Small intestine (tissue), 7 donors: ENCODE data around the gene MLLT3. TPM values are rescaled to one million over a fixed set of nuclear protein-coding genes. Genes with fewer than 3 reads are reported as not detected.

Source experiments
- DNase-seq, 2 donors: peaks; one replicate each; pipeline versions ENCODE4 v3.0.0 to v3.0.0-alpha.2; 2013
- FAIRE-seq: peaks from 2 replicates; lab custom pipeline; 2012; peaks lifted over from hg19 to GRCh38; lab: Jason Lieb, UNC
- H3K27ac ChIP-seq, 3 donors: one replicate each; pipeline ENCODE4 v1.5.1; 2013; ENCODE audit warnings: low read length in 2 of 3, mild to moderate bottlenecking in 2 of 3, control low read depth in 1 of 3, inconsistent platforms in 1 of 3, low read depth in 1 of 3, moderate library complexity in 1 of 3
- H3K27me3 ChIP-seq, 3 donors: one replicate each; pipeline ENCODE4 v1.6.1; 2013; ENCODE audit warnings: low read length in 3 of 3, inconsistent platforms in 1 of 3; ENCODE audit not compliant: control insufficient read depth in 3 of 3, insufficient read depth in 3 of 3
- H3K36me3 ChIP-seq, 3 donors: one replicate each; pipeline ENCODE4 v1.6.1; 2013; ENCODE audit warnings: low read length in 3 of 3, inconsistent platforms in 1 of 3, low read depth in 1 of 3, mild to moderate bottlenecking in 1 of 3, moderate library complexity in 1 of 3; ENCODE audit not compliant: control insufficient read depth in 3 of 3, insufficient read depth in 2 of 3
- H3K4me1 ChIP-seq, 3 donors: one replicate each; pipeline ENCODE4 v1.6.1; 2013; ENCODE audit warnings: low read length in 2 of 3, inconsistent platforms in 1 of 3, low read depth in 1 of 3, mild to moderate bottlenecking in 1 of 3, moderate library complexity in 1 of 3; ENCODE audit not compliant: control insufficient read depth in 3 of 3, insufficient read depth in 2 of 3
- H3K4me3 ChIP-seq, 3 donors: one replicate each; pipeline ENCODE4 v1.5.1; 2013; ENCODE audit warnings: low read length in 3 of 3, control low read depth in 1 of 3, inconsistent platforms in 1 of 3, low read depth in 1 of 3, mild to moderate bottlenecking in 1 of 3, moderate library complexity in 1 of 3
- H3K9me3 ChIP-seq, 2 donors: one replicate each; pipeline ENCODE4 v1.6.1; 2013; ENCODE audit warnings: low read depth in 1 of 2, low read length in 1 of 2; ENCODE audit not compliant: control insufficient read depth in 2 of 2, insufficient read depth in 1 of 2
- WGBS, 3 donors: extraction: QIAGEN DNeasy Blood & Tissue Kit; methylation state at CpG; one replicate each; pipeline ENCODE4 v1.1.7; 2013; 5-methylcytosine and 5-hydroxymethylcytosine counted together
- polyA plus RNA-seq, 4 donors: library from polyadenylated mRNA; stranded (reverse) in 3 of 4; unstranded in 1 of 4; fragments of 200-250 nt in 3 of 4; fragments of 120-200 nt in 1 of 4; gene quantifications; one replicate each; pipeline versions ENCODE4 v1.2.1 to v1.2.3, GENCODE V29; 2013
- donor health status: healthy with polysubstance abuse.
- donor health status: control.
- donor health status: control.
- donor health status: Bipolar disorder and iron deficiency.
- donor health status: healthy.

MLLT3 gene
- polyA plus RNA-seq, 4 donors = 8.9 to 34.5 (median 14.0) TPM

DNA sequence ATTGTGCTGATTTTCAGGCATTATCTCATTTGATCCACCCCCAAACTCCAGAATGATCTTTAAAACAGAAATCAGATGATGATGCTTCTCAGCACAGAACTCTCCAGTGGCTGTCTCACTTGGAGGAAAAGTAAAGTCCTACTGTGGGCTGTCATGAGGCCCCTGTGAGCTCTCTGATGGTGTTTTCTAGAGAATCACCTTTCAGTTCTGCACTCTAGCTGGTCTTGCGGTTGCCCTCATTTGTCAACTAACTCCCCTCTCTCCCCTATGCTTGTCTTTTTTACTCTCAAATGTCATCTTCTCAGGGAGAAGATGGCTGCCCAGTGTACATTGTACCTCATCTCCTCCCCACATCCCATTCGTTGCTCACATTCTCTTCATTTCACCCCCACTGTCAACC is 295.8 kb downstream of the MLLT3 start:
- DNase-seq = no peak
- Histone ChIP-seq H3K27ac (no peak overlapping the region), H3K4me1 (peaks cover 0 to under 1% (median 0%) of the 10 kb centered on the region in 3 donors), H3K36me3 (no peaks in the 10 kb centered on the region), H3K4me3 (no peak overlapping the region), H3K27me3 (no peaks in the 10 kb centered on the region), H3K9me3 (no peaks in the 10 kb centered on the region)
- 73 to 78% (median 75%) methylated on average over 2 of the region's 2 CpGs for WGBS, 3 donors
- FAIRE-seq = no peak

DNA sequence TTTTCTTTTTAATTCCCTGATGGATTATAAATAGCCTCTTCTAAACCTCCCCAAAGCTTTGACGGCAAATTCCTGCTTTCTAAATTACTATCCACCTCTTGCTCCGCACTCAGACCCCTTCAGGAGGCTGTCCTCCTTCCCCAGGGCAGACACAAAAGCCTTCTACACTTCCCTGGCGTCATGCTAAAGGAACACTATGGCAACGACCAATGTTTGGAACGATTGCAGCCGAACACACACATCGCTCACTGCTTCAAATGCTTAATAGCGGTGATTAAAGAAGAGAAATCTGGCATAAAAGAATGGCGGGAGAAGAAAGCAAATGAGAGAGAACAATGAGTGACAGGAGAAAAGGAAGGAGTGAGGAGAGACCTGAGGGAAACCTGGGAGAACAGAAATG is 297.3 kb downstream of the MLLT3 start:
- WGBS, 3 donors = 89 to 93% (median 92%) methylated on average over 9 of the region's 9 CpGs
- no peaks in the 10 kb centered on the region for H3K36me3 ChIP-seq
- no peak for FAIRE-seq
- H3K27ac ChIP-seq = no peak overlapping the region
- no peak overlapping the region for H3K4me3 ChIP-seq
- H3K4me1 ChIP-seq = peaks cover 0 to 4% (median 0%) of the 10 kb centered on the region in 3 donors
- no peak for DNase-seq
- no peaks in the 10 kb centered on the region for H3K9me3 ChIP-seq
- no peaks in the 10 kb centered on the region for H3K27me3 ChIP-seq

DNA sequence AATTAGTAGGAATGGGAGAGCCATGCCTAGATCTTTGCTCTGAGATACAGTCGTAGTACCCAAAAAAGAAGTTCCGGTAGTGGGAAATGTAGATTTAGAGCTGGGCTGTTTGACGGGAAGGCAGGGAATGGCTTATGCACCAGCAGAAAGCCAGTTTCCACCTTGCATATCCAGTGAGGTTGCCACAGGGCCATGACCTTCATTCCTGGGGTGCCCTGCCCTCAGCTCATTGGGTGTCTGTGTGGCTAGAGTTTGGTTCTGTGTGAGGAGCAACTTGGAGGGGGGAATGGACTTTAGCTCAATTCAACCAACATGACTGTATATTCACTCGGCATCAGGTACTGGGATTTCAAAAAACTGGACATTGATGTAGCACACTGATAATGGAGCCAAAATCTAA is 300.1 kb downstream of the MLLT3 start:
- FAIRE-seq (no peak), DNase-seq (no peak)
- Histone ChIP-seq H3K4me1 (peaks cover 0 to 4% (median 0%) of the 10 kb centered on the region in 3 donors), H3K27ac (no peak overlapping the region), H3K27me3 (no peaks in the 10 kb centered on the region), H3K36me3 (no peaks in the 10 kb centered on the region), H3K9me3 (no peaks in the 10 kb centered on the region), H3K4me3 (no peak overlapping the region)
- 94 to 96% (median 95%) methylated on average over 4 of the region's 4 CpGs for WGBS, 3 donors

DNA sequence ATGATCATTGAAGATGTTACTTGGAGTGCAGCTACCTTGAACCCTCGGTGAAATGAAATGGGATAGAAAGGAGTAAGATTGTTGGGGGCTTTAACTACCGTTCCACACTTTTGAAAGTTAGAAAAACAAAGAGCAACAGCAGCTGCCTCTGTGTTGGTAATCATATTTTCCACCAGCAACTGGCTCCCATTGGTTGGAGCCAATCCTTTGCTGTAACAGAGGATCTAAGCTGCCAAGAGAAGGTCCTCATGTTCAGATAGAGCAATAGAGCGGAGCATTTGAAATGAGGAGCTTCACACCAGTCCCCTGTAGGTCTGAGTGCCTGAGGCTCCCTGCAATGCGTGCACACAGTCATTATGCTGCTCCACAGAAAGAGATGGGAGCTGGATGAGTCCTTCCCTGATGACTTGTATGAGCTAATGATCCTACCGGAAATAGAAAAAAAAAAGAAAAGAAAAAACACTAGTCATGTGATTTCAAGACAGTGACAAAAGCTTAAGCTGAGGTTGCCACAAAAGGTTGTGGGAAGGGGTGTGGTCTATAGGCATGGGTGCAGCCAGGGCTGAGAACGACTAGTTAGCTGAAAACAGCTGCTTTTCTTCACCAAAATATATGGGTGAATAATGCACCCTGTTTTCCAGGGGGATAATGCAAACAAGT is 300.7 kb downstream of the MLLT3 start:
- DNase-seq (peak in 1 of 2 donors; percentile 48), FAIRE-seq (no peak)
- H3K9me3 ChIP-seq = no peaks in the 10 kb centered on the region
- H3K27ac ChIP-seq = no peak overlapping the region
- no peak overlapping the region for H3K4me3 ChIP-seq
- 67 to 73% (median 71%) methylated on average over 6 of the region's 6 CpGs for WGBS, 3 donors
- H3K27me3 ChIP-seq = no peaks in the 10 kb centered on the region
- peaks cover 0 to 4% (median 0%) of the 10 kb centered on the region in 3 donors for H3K4me1 ChIP-seq
- H3K36me3 ChIP-seq = no peaks in the 10 kb centered on the region

DNA sequence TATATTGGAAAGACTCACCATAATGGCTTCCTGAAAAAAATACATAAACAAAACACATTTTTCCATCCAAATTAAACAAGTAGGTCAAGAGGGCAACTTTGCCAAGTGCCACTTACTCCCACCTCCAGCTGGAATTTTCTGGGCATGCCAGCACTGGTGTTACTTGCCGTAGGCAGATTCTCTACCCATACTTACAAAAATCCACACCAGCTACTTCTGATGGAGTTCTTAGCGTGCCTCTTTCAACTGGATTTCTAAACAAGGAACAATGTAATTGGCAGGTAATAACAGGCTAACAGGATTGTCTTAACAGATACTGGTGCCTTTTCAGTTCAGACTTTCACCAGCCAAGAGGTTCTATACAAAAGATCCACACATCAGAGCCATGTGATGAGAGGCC is 301.4 kb downstream of the MLLT3 start:
- DNase-seq = no peak
- 69 to 89% (median 88%) methylated on average over 2 of the region's 2 CpGs for WGBS, 3 donors

DNA sequence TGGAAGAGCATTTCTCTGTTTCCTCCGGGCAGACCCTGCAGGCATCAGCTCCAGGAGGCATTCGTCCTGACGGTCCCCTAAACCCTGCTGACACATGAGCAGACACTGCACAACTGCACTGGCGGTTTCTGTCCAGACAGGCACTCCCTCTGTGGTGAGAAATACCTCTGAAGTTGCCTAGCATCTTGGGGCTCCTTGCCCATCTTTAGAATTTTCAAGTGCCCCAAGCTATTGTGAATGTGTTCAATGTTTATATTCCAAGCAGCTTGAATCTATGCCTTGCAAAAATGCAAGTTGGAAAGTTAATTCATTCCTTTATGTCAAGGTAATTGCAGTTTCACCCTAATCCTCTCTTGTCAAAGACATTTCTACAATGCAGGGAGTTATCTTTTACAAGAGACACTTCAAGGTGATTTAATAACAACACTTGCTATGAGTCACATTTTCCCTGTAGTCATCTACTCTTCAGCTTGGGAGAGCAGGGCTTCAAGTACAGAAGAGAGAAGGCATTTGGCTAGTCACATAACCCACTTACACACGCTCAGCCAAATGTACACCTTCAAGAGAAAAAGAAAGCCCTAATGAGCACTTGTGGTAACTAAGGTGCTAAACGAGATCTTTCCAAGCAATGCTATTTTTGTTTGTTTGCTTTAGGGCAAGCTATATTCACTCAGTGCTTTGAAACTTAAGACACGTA is 302.5 kb downstream of the MLLT3 start:
- 53 to 64% (median 55%) methylated on average over 7 of the region's 7 CpGs for WGBS, 3 donors
- no peak overlapping the region for H3K27ac ChIP-seq
- H3K9me3 ChIP-seq = no peaks in the 10 kb centered on the region
- no peaks in the 10 kb centered on the region for H3K36me3 ChIP-seq
- DNase-seq (peak; percentile 9 to 12), FAIRE-seq (no peak)
- H3K4me3 ChIP-seq = no peak overlapping the region
- peaks cover 0 to 4% (median 0%) of the 10 kb centered on the region in 3 donors for H3K4me1 ChIP-seq
- H3K27me3 ChIP-seq = no peaks in the 10 kb centered on the region

More for the DNA sequence above, 301.4 kb downstream of the MLLT3 start:
- no peak overlapping the region for H3K27ac ChIP-seq
- H3K4me1 ChIP-seq = peaks cover 0 to 4% (median 0%) of the 10 kb centered on the region in 3 donors
- FAIRE-seq = no peak
- H3K9me3 ChIP-seq = no peaks in the 10 kb centered on the region
- H3K4me3 ChIP-seq = no peak overlapping the region
- H3K36me3 ChIP-seq = no peaks in the 10 kb centered on the region
- H3K27me3 ChIP-seq = no peaks in the 10 kb centered on the region

DNA sequence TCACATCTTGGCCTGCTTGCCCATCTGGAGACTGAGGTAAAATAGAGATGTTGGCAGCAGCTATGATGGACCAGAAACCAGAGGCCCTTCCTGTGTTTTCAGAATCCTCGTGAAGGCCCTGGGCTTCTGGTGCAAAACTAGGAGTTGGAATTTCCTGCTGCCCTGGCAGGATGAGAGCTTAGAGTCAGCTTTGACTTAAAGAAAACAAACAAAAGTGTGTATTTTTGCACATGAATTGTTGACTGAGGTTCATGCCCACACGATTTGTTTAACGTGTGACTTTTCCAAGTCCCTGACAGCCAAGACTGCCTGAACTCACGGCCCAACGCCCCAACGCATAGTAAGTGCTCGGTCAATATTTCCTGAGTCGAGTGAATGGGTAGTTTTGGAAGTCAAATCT is 303.1 kb downstream of the MLLT3 start:
- Histone ChIP-seq H3K4me3 (no peak overlapping the region), H3K27me3 (no peaks in the 10 kb centered on the region), H3K4me1 (peaks cover 0 to 4% (median 0%) of the 10 kb centered on the region in 3 donors), H3K27ac (no peak overlapping the region), H3K36me3 (no peaks in the 10 kb centered on the region), H3K9me3 (no peaks in the 10 kb centered on the region)
- FAIRE-seq = no peak
- no peak for DNase-seq
- WGBS, 3 donors = 75 to 86% (median 79%) methylated on average over 8 of the region's 8 CpGs

DNA sequence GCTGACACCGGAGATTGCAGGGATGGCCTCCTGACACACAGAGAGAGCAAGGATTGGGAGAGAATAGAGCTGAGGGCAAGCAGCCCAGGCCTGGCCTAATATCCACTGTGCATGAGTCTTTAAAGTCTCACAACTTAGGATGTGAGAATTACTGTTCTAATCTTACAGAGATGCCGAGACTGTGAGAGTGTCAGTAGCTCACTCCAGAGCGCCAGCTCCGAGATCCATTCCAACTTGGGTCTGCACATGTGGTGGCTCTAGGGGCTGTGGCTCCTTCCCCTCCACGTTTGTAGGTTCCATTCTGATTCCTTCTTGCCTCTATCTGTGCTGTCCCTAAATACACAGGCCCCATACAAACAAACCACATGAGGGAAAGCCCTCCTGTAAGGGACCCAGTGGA is 304.6 kb downstream of the MLLT3 start:
- Histone ChIP-seq H3K36me3 (no peaks in the 10 kb centered on the region), H3K9me3 (no peaks in the 10 kb centered on the region), H3K4me1 (peaks cover 0 to 4% (median 0%) of the 10 kb centered on the region in 3 donors), H3K27me3 (no peaks in the 10 kb centered on the region), H3K4me3 (no peak overlapping the region), H3K27ac (no peak overlapping the region)
- DNase-seq = no peak
- WGBS, 3 donors = 82 to 88% (median 87%) methylated on average over 5 of the region's 5 CpGs
- no peak for FAIRE-seq
